GM12801 (cell line): ENCODE results near the gene SERTAD1.

Source experiments
- CTCF ChIP-seq: IDR thresholded peaks from one replicate; pipeline ENCODE4 v1.5.1; 2011; ENCODE audit warnings: control low read depth; ENCODE audit not compliant: insufficient read length; ENCODE audit errors: extremely low read depth

SERTAD1 gene

GRCh38 chr19:40415768-40416167, 10.0 kb downstream of the SERTAD1 start:
- TF ChIP-seq CTCF = no peak

GRCh38 chr19:40414542-40415535, 11.0 kb downstream of the SERTAD1 start:
- no peak for TF ChIP-seq CTCF

- TF ChIP-seq CTCF = no peak
These were observed 12.4 kb downstream of the SERTAD1 start, which contains the start of gene PRX for GRCh38 chr19:40413291-40413845. Gene PRX, minus strand, starts transcription at chr19:40413378. Its CDS starts 5,446 bp downstream, at chr19:40407932.

- no peak for TF ChIP-seq CTCF
These were observed 12.9 kb downstream of the SERTAD1 start for GRCh38 chr19:40412866-40413265.

- no peak for TF ChIP-seq CTCF
These were observed 13.8 kb downstream of the SERTAD1 start for GRCh38 chr19:40411958-40412499.

GRCh38 chr19:40411125-40411842, 14.5 kb downstream of the SERTAD1 start:
- TF ChIP-seq CTCF = no peak

- no peak for TF ChIP-seq CTCF
These were observed 15.8 kb downstream of the SERTAD1 start for GRCh38 chr19:40410030-40410389.
